Adipocyte (in vitro differentiated cells): ENCODE results near the gene RGL3.

ENCODE experiments used
- DNase-seq: peaks from one replicate; pipeline ENCODE4 v3.0.0-alpha.2; 2015; ENCODE audit warnings: low read depth
- H3K27me3 ChIP-seq: replicated peaks from 2 replicates; pipeline ENCODE4 v1.7.0; 2013; ENCODE audit warnings: mild to moderate bottlenecking, low read length, moderate library complexity; ENCODE audit not compliant: control insufficient read depth, insufficient read depth
- H3K36me3 ChIP-seq: 2 replicates; pipeline ENCODE4 v1.7.0; 2013; ENCODE audit warnings: low read length, mild to moderate bottlenecking, moderate library complexity; ENCODE audit not compliant: control insufficient read depth, insufficient read depth, severe bottlenecking
- H3K4me1 ChIP-seq: 2 replicates; pipeline ENCODE4 v1.7.0; 2013; ENCODE audit warnings: mild to moderate bottlenecking, low read length, moderate library complexity; ENCODE audit not compliant: control insufficient read depth, insufficient read depth
- H3K4me3 ChIP-seq: 2 replicates; pipeline ENCODE4 v1.7.0; 2013; ENCODE audit warnings: mild to moderate bottlenecking, low read length, moderate library complexity
- H3K9ac ChIP-seq: 2 replicates; pipeline ENCODE4 v1.7.0; 2013; ENCODE audit warnings: mild to moderate bottlenecking, low read length, moderate library complexity
- H3K9me3 ChIP-seq: 2 replicates; pipeline ENCODE4 v1.7.0; 2013; ENCODE audit warnings: mild to moderate bottlenecking, low read length, moderate library complexity; ENCODE audit not compliant: control insufficient read depth

The RGL3 gene

DNA sequence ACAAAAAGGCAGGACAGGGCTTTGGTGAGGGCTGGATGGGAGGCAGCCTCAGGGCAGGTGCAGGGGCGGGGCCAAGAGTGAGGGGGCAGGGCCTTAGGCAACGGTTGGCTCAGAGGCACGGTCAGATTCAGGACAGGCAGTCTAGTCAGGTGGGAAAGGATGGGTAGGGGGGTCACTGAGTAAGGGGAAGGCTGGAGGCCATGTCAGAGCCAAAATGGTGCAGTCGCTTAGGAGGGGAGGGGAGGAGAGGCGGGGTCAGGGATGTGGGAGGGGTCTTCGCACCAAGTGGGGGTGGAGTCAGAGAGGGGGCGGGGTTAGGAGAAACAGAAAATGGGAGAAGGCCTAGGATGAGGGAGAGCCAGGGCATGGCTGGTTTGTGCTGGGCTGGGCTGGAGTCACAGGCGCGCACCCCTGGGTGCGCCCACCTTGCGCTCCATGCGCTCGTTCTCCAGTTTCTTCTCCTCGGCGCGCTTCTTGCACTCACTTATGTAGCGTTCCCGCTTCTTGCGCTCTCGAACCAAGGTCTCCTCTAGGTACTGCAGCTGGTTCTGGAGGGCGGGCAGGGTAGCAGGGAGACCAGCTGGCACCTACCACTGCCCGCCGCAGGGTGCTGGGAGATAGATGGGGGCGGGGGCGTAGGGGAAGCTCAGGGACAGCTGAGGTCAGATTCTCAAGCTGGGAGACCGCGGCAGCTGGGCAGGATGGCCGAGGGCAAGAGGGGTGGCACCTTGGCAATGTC, 6.8 kb upstream of the RGL3 start:
- Histone ChIP-seq H3K4me1 (peaks cover under 1% of the 10 kb centered on the region), H3K9me3 (no peaks in the 10 kb centered on the region), H3K9ac (no peak overlapping the region), H3K27me3 (peaks cover 21% of the 10 kb centered on the region), H3K36me3 (no peaks in the 10 kb centered on the region), H3K4me3 (no peak overlapping the region)
- no peak for DNase-seq

DNA sequence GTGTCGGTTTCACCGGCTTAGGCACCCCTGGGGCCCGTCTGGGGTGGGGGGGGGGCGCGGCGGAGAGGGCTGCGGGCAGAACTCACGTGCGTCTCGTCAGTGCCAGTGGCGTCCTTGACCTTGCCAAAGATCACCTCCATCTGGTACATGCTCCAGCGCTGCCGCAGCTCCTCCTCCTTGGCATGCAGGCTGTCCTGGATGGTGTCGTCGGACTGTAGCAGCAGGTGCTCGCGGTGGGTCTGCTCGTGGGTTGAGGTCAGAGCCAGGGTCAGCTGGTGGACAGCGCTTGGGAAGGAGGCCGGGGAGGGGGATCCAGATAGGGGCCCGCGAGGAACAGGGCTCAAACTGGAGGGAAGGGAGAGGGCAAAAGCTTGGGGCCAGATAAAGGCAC, 4.7 kb upstream of the RGL3 start:
- Histone ChIP-seq H3K4me1 (peaks cover 10% of the 10 kb centered on the region), H3K27me3 (peaks cover 39% of the 10 kb centered on the region), H3K9me3 (no peaks in the 10 kb centered on the region), H3K9ac (no peak overlapping the region), H3K36me3 (no peaks in the 10 kb centered on the region), H3K4me3 (no peak overlapping the region)
- no peak for DNase-seq

DNA sequence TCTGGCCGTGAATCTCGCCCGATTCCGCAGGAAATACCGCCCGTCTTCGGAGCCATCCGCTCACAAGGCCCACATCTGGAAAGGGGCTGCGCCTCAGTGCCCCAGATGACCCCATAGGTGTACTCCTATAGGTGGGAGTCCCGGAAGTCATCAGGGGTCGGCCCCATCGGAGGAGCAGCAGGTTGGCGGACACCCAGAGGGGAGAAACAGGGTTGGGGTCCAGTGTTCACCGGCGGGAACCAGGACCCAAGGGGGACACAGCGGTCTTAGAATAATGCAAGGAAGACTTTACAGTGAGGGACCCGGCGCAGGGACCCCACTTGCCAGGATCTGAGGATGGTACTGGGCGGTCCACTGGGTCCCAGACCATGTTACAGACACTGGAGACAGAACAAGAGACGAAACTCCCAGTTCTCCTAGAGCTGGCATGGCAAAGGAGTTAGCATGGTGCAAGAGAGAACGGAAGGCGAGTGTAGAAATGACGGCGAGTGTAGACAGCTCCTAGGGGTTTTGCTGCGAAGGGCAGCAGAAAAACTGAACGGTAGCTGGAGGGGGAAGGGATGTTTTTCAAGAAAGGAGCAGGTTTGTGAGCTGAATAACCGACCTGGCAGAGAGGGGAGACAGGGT, 4.2 kb upstream of the RGL3 start:
- Histone ChIP-seq H3K4me1 (peaks cover 12% of the 10 kb centered on the region), H3K27me3 (peaks cover 42% of the 10 kb centered on the region), H3K36me3 (no peaks in the 10 kb centered on the region), H3K4me3 (no peak overlapping the region), H3K9me3 (no peaks in the 10 kb centered on the region), H3K9ac (no peak overlapping the region)
- DNase-seq, result no peak

DNA sequence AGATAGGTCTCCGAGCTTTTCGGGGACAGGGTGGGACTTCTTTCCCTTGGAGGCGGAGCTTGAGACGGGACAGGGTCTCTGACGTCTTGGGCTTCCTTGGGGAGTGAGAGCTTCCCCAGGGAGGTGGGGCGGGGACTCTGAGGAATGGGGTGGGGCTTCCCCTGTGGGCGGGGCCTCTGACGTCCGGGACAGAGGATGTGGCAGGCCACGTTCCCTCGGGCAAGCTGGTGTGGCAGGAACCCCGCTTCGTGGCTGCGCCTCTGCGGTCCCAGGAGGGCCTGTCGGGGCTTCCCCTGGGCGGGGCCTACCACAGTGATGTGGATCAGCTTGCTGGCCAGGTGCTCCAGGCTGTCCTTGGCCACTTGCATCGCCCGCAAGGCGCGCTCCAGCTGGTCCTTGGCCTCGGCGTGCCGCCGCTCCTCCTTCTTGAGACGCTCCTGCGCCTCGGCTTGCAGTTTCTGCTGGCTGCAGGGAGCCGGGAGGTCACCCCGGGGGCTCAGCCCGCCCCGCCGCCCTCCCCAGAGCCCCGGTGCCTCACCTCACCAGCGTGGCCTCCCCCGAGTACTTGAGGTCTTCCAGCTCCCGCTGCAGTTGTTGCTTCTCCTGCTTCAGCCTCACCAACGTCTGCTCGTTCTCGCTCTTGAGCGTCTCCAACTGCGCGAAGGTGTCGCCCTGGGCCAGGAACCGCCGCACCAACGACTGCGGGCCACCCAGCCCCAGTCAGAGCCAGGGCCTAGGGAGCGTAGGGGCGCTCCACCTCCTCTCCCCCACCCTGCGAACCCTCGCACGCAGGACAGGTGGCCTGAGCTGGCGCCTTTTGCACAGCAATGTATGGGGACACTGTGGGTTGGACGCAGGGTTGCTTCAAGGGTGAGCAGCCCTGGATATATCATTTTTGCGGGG, 3.3 kb upstream of the RGL3 start:
- H3K9ac ChIP-seq, result no peak overlapping the region
- peaks cover 12% of the 10 kb centered on the region for H3K4me1 ChIP-seq
- no peak overlapping the region for H3K4me3 ChIP-seq
- DNase-seq, result peak; percentile 51
- H3K36me3 ChIP-seq, result no peaks in the 10 kb centered on the region
- peaks cover 46% of the 10 kb centered on the region for H3K27me3 ChIP-seq
- no peaks in the 10 kb centered on the region for H3K9me3 ChIP-seq

DNA sequence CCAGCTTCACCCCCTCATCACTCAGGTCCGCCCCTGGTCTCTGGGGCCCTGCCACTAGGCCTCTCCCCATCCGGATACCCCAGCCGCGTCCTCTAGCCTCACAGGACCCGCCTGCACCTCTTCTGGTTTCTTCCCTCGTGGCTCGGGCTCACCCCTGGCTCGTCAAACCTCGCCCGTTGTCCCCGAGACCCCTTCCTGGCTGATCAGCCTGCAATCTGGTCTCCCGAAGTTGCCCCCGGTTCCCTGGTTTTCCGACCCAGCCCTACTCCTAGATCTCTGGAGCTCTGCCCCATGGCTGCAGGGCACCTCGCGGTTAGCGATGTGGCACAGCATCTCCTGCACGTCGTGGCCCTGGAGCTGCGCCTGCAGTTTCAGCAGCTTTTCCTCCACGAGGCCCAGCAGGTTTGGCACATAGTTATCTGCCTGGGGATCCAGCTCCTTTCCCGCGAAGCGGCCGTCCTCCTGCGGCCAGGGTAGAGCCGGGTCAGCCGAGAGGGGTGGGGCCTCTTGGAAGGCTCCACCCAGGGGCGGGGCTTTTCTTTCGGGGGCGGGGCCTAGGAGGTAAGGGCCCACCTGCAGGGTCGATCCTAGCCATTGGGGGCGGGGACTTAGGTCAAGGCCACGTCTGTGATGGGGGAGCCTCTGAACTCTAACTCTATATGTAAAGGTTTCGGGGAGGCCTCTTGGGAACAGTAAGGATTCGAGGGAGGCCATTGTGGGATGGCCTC, 2.4 kb upstream of the RGL3 start:
- Histone ChIP-seq H3K4me3 (no peak overlapping the region), H3K36me3 (no peaks in the 10 kb centered on the region), H3K9ac (no peak overlapping the region), H3K9me3 (no peaks in the 10 kb centered on the region), H3K4me1 (peaks cover 12% of the 10 kb centered on the region), H3K27me3 (peaks cover 49% of the 10 kb centered on the region)
- peak; percentile 9 for DNase-seq

DNA sequence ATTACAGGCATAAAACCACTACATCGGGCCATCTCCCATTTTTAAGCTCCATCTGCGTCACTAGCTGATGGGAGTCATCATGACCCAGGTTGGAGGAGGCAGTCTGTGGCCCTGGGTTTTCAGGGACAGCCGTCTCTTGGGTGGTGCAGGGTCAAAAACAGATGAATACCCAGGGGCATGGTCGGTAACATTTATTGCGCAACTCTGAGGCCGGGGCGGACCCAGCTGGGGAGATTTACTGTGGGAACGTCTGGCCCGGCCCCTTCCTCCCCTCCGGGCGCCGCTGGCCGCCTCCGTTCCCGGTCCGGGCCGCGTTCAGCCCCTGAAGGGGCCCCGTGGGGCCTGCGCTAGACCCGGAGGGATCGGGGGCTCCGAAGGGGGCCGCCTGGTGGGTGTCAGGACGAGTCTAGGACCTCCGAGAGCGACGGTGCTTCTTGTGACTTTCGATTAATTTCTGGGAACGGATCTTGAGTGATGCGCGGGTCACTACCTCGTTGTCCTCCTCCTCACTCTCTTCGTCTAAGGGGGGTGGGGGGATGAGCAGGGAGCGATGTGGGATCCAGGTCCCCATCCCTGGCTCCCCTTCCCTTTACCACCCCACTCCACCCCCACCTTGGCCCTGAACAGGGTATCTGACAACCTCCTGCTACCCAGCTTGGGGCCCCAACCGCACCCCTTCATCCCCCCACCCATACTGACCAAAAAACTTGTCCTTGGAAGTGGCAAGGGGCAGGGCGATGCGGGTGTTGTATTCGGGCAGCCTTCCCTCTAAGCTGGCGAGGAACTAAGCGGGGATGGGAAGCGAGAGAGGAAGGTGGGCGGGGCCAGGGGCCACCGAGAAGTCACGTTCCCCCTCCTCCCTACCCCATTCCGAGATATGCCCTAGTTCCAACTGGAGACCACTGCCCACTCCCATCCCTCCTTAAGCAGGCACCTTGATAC, 1.6 kb upstream of the RGL3 start:
- Histone ChIP-seq H3K4me1 (peaks cover 12% of the 10 kb centered on the region), H3K9me3 (no peaks in the 10 kb centered on the region), H3K27me3 (peaks cover 49% of the 10 kb centered on the region), H3K4me3 (no peak overlapping the region), H3K36me3 (no peaks in the 10 kb centered on the region), H3K9ac (no peak overlapping the region)
- peak; percentile 53 for DNase-seq

DNA sequence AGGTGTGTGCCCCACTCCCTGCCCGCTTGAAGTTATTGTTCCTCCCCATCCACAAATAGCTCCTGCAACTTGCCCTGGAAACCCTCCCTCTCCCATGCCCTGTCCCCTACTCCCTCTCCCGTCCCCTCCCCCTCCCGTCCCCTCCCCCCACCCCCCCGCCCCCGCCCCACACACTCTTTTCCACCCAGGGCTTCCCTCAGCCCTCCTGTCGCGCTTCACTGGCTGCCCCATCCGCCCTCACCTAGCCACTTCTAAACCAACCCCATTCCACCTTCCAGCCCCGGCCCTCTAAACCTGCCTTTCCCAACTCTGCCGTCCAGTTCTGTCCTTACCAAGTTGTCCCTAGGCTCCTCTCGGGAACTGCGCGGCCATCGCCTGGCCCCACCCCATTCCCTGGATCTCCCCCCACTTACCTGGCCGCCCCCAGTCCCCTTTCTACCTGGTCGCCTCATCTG, 993 bp downstream of the RGL3 start:
- Histone ChIP-seq H3K9me3 (no peaks in the 10 kb centered on the region), H3K4me1 (peaks cover 12% of the 10 kb centered on the region), H3K36me3 (no peaks in the 10 kb centered on the region), H3K27me3 (peaks cover 44% of the 10 kb centered on the region), H3K9ac (no peak overlapping the region), H3K4me3 (no peak overlapping the region)
- DNase-seq, result no peak

DNA sequence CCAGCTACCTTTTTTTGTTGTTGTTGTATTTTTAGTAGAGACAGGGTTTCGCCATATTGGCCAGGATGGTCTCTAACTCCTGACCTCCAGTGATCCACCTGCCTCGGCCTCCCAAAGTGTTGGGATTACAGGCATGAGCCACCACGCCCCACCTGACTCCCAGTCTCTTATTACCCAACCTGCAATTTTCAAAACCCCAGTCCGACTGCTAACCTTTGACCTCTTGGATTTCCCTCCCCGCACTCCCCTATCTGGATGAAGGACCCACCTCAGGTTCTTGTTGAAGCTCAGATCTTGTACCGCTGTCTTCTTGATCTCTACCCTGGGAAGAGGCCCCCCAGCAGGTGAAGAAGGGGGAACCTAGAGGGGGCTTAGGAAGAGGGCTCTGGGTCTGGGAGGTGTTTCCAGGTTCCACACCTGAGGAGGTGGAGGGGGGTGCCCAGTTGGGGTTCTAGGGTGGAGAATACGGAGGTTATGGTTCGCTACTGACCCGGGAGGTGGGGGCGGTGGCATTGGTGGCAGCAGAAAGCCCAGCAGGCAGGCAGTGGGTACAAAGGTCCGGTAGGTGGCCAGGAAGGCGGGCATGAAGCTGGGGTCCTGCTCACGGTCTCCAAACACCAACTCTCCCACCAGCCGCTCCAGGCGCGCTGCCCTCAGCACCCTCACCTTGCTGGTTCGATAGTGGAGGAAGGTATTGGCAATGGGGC, 2.6 kb downstream of the RGL3 start:
- Histone ChIP-seq H3K9ac (no peak overlapping the region), H3K36me3 (no peaks in the 10 kb centered on the region), H3K27me3 (peaks cover 35% of the 10 kb centered on the region), H3K9me3 (no peaks in the 10 kb centered on the region), H3K4me3 (no peak overlapping the region), H3K4me1 (peaks cover 12% of the 10 kb centered on the region)
- DNase-seq, result no peak

DNA sequence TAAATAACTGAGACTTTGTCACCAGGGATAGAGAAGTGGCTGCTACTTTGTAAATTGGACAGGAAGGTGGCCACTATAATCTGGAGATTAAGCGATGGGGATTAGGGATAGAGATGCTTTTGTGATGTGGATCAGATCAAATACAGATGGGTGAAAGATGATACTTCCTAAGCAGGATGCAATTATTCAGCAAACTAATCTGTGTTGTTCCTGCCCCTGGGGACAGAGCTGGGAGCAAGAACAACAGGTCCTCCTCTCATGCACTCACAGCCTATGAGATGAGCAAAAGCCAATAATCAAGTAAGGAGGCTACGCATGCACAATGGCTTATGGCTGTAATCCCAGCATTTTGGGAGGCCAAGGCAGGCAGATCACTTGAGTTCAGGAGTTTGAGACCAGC, 4.6 kb downstream of the RGL3 start:
- Histone ChIP-seq H3K36me3 (no peaks in the 10 kb centered on the region), H3K9me3 (no peaks in the 10 kb centered on the region), H3K9ac (no peak overlapping the region)

DNA sequence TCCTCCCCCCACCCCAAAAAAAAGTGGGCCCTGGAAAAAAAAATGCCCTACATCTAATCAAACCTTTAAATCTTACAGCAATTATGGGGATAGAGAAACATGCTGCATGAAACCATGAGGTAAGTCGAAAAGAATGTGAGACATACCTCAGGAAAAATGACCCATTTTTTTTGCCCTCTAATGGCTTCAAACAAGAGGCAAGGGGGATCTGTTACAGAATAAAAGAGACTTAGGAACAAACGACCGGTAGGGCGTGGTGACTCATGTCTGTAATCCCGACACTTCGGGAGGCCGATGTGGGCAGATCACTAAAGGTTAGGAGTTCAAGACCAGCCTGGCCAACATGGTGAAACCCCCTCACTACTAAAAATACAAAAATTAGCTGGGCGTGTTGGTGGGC, 8.4 kb downstream of the RGL3 start:
- Histone ChIP-seq H3K4me3 (no peak overlapping the region), H3K9me3 (no peaks in the 10 kb centered on the region), H3K9ac (no peak overlapping the region), H3K36me3 (no peaks in the 10 kb centered on the region), H3K4me1 (no peaks in the 10 kb centered on the region), H3K27me3 (peaks cover 8% of the 10 kb centered on the region)
- DNase-seq, result peak; percentile 28

More for the DNA sequence above, 4.6 kb downstream of the RGL3 start:
- H3K27me3 ChIP-seq, result peaks cover 16% of the 10 kb centered on the region
- peak; percentile 16 for DNase-seq
- peaks cover 4% of the 10 kb centered on the region for H3K4me1 ChIP-seq
- H3K4me3 ChIP-seq, result no peak overlapping the region
